WTC11 (cell line): ENCODE measurements around the gene DNALI1. TPM values are rescaled to one million over a fixed set of nuclear protein-coding genes. Genes with fewer than 3 reads are reported as not detected.

Source experiments
- ATAC-seq: fragments of 200-7000 bp; cut with Tn5 transposase; 2 replicates; pipeline ENCODE4 v1.10.0; 2021; ENCODE audit warnings: mild to moderate bottlenecking, moderate library complexity
- CTCF ChIA-PET: fragments of 300-600 bp; sonication (Branson Sonifier 250); formaldehyde crosslinking; loops from one replicate; lab custom pipeline; 2021; ENCODE audit warnings: antibody characterized with exemption; lab: Charles Lee
- POLR2A ChIA-PET: fragments of 350-600 bp; sonication (Branson Sonifier 250); formaldehyde crosslinking; loops from one replicate; lab custom pipeline; 2021; ENCODE audit warnings: antibody characterized with exemption; lab: Charles Lee
- DNase-seq: peaks from one replicate; pipeline ENCODE4 v3.0.0; 2021; ENCODE audit warnings: low spot score
- H3K27ac Mint-ChIP-seq: 2 replicates; pipeline ENCODE4 v1.8.0; 2021; ENCODE audit warnings: mixed read lengths
- H3K27me3 Mint-ChIP-seq: 2 replicates; pipeline ENCODE4 v1.8.0; 2021; ENCODE audit warnings: low read depth, mild to moderate bottlenecking, moderate library complexity, mixed read lengths
- H3K36me3 Mint-ChIP-seq: 2 replicates; pipeline ENCODE4 v1.8.0; 2021; ENCODE audit warnings: mixed read lengths
- H3K4me1 Mint-ChIP-seq: 2 replicates; pipeline ENCODE4 v1.8.0; 2022; ENCODE audit warnings: mixed read lengths
- H3K4me3 Mint-ChIP-seq: 2 replicates; pipeline ENCODE4 v1.8.0; 2021; ENCODE audit warnings: mild to moderate bottlenecking, moderate library complexity, mixed read lengths
- H3K9me3 Mint-ChIP-seq: 2 replicates; pipeline ENCODE4 v1.8.0; 2021; ENCODE audit warnings: mixed read lengths
- EMX1 ChIP-seq: fragments of 250-450 bp; sonication (Bioruptor Pico); IDR thresholded peaks from 2 replicates; pipeline ENCODE4 v1.8.0; 2021; ENCODE audit warnings: mild to moderate bottlenecking
- ESRRA ChIP-seq: sonication (generic); formaldehyde crosslinking; IDR thresholded peaks from 2 replicates; pipeline ENCODE4 v1.8.1; 2022; ENCODE audit warnings: mild to moderate bottlenecking, missing genetic modification reagents, borderline replicate concordance
- GTF2I ChIP-seq: fragments of 250-450 bp; sonication (Bioruptor Pico); conservative IDR thresholded peaks from 2 replicates; pipeline ENCODE4 v1.4.0; 2021; ENCODE audit warnings: mild to moderate bottlenecking
- IRF2 ChIP-seq: sonication (generic); formaldehyde crosslinking; IDR thresholded peaks from 2 replicates; pipeline ENCODE4 v1.8.0; 2022; ENCODE audit warnings: low read depth, missing genetic modification reagents, borderline replicate concordance
- NFE2L1 ChIP-seq: sonication (generic); formaldehyde crosslinking; IDR thresholded peaks from 2 replicates; pipeline ENCODE4 v1.8.1; 2023; ENCODE audit warnings: missing genetic modification reagents
- SMAD3 ChIP-seq: sonication (generic); formaldehyde crosslinking; IDR thresholded peaks from 2 replicates; pipeline ENCODE4 v1.8.0; 2022; ENCODE audit warnings: missing genetic modification reagents, mild to moderate bottlenecking, borderline replicate concordance
- SMAD4 ChIP-seq: sonication (generic); formaldehyde crosslinking; IDR thresholded peaks from 2 replicates; pipeline ENCODE4 v1.8.0; 2022; ENCODE audit warnings: mild to moderate bottlenecking, missing genetic modification reagents
- ZNF396 ChIP-seq: fragments of 250-450 bp; sonication (Bioruptor Pico); IDR thresholded peaks from 2 replicates; pipeline ENCODE4 v1.8.0; 2021; ENCODE audit warnings: mild to moderate bottlenecking, moderate library complexity, borderline replicate concordance
- total RNA-seq: library from RNA; stranded (reverse); gene quantifications from 3 replicates; pipeline ENCODE4 v1.2.3, GENCODE V29; 2021
- TF ChIP-seq, protein P1 (sequence below): sonication (generic); formaldehyde crosslinking; IDR thresholded peaks from 2 replicates; pipeline ENCODE4 v1.8.1; 2023; ENCODE audit warnings: mild to moderate bottlenecking, missing genetic modification reagents
- TF ChIP-seq, protein P2 (sequence below): sonication (generic); formaldehyde crosslinking; IDR thresholded peaks from 2 replicates; pipeline ENCODE4 v1.8.1; 2023; ENCODE audit warnings: mild to moderate bottlenecking, missing genetic modification reagents, moderate library complexity
- TF ChIP-seq, protein P3 (sequence below): fragments of 250-450 bp; sonication (Bioruptor Pico); IDR thresholded peaks from 2 replicates; pipeline ENCODE4 v2.1.2; 2022; ENCODE audit warnings: mild to moderate bottlenecking, moderate library complexity
- TF ChIP-seq, protein P4 (sequence below): sonication (generic); formaldehyde crosslinking; IDR thresholded peaks from 2 replicates; pipeline ENCODE4 v1.8.0; 2022; ENCODE audit warnings: mild to moderate bottlenecking, missing genetic modification reagents
- TF ChIP-seq, protein P5 (sequence below): fragments of 200-600 bp; IDR thresholded peaks from 2 replicates; pipeline ENCODE4 v1.8.0; 2022; ENCODE audit warnings: antibody characterized with exemption
- TF ChIP-seq, protein P6 (sequence below): fragments of 250-450 bp; sonication (Bioruptor Pico); conservative IDR thresholded peaks from 2 replicates; pipeline ENCODE4 v1.9.0; 2021; ENCODE audit warnings: mild to moderate bottlenecking
- TF ChIP-seq, protein P7 (sequence below): sonication (generic); formaldehyde crosslinking; IDR thresholded peaks from 2 replicates; pipeline ENCODE4 v1.8.0; 2022; ENCODE audit warnings: mild to moderate bottlenecking, missing genetic modification reagents
- TF ChIP-seq, protein P8 (sequence below): sonication (generic); formaldehyde crosslinking; IDR thresholded peaks from 2 replicates; pipeline ENCODE4 v1.8.1; 2022; ENCODE audit warnings: low read depth, mild to moderate bottlenecking, moderate library complexity, missing genetic modification reagents, borderline replicate concordance
- TF ChIP-seq, protein P9 (sequence below): sonication (generic); formaldehyde crosslinking; conservative IDR thresholded peaks from 2 replicates; pipeline ENCODE4 v1.8.1; 2023; ENCODE audit warnings: mild to moderate bottlenecking, low read depth, missing genetic modification reagents, moderate library complexity

DNALI1 gene
- total RNA-seq, 1 experiment from 2014 or later = 10.5 TPM

DNA sequence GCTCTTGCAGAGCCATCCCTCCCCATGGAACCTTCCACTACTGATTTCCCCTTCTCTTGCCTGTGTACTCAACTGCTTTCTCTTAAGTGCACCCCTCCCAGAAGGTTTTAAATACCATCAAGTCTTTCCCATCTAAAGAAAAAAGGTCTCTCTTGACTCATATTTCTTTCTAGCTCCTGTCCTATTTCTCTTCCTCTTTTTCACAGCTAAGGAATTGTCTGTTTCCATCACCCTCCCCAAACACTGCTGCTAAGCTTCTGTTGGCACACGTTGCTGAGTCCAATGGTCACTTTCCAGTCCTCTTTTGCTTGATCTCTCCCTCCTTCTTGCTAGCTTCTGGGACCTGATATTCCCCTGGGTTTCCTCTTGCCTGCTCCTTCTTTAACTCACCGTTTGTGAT, 52.3 kb downstream of the DNALI1 start:
- Mint-ChIP-seq H3K4me3 (no peak overlapping the region), H3K36me3 (no peaks in the 10 kb centered on the region), H3K4me1 (no peaks in the 10 kb centered on the region), H3K27me3 (peaks cover 6% of the 10 kb centered on the region), H3K9me3 (no peaks in the 10 kb centered on the region), H3K27ac (no peak overlapping the region)
- CTCF ChIA-PET = interaction anchor here (1.8 kb wide), 1 partner anchor 13 kb away, joined by 5 read pairs; no protein-coding TSS in a partner anchor
- no peak for ATAC-seq
- POLR2A ChIA-PET = no interaction called here
- TF ChIP-seq ESRRA (CRISPR knock-in tag) = no peak
- TF ChIP-seq, protein P1, sequence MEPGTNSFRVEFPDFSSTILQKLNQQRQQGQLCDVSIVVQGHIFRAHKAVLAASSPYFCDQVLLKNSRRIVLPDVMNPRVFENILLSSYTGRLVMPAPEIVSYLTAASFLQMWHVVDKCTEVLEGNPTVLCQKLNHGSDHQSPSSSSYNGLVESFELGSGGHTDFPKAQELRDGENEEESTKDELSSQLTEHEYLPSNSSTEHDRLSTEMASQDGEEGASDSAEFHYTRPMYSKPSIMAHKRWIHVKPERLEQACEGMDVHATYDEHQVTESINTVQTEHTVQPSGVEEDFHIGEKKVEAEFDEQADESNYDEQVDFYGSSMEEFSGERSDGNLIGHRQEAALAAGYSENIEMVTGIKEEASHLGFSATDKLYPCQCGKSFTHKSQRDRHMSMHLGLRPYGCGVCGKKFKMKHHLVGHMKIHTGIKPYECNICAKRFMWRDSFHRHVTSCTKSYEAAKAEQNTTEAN (CRISPR knock-in tag) = no peak
- TF ChIP-seq ZNF396 (CRISPR knock-in tag) = no peak
- TF ChIP-seq, protein P2, sequence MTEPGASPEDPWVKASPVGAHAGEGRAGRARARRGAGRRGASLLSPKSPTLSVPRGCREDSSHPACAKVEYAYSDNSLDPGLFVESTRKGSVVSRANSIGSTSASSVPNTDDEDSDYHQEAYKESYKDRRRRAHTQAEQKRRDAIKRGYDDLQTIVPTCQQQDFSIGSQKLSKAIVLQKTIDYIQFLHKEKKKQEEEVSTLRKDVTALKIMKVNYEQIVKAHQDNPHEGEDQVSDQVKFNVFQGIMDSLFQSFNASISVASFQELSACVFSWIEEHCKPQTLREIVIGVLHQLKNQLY (CRISPR knock-in tag) = no peak
- TF ChIP-seq SMAD4 = no peak
- TF ChIP-seq NFE2L1 (CRISPR knock-in tag) = no peak
- no peak for TF ChIP-seq IRF2 (CRISPR knock-in tag)
- TF ChIP-seq, protein P3, sequence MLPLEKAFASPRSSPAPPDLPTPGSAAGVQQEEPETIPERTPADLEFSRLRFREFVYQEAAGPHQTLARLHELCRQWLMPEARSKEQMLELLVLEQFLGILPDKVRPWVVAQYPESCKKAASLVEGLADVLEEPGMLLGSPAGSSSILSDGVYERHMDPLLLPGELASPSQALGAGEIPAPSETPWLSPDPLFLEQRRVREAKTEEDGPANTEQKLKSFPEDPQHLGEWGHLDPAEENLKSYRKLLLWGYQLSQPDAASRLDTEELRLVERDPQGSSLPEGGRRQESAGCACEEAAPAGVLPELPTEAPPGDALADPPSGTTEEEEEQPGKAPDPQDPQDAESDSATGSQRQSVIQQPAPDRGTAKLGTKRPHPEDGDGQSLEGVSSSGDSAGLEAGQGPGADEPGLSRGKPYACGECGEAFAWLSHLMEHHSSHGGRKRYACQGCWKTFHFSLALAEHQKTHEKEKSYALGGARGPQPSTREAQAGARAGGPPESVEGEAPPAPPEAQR = no peak
- no peak for DNase-seq

DNA sequence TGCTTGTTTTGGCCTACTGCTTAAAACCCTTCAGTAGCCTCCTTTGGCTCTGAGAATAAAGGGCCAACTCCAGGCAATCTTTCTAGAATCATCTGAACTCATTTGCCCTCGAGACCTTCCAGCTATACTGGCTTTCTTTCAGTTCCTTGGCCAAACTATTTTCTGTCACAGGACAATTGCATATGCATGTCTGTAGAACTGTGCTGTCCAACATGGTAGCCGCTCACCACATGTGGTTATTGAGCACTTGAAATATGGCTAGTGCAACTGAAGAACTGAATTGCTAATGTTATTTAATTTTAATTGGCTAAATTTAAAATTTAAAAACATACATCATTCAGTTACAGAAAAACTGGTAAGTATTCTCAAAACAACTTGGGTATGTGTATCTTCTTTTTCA, 53.3 kb downstream of the DNALI1 start:
- no peaks in the 10 kb centered on the region for H3K4me1 Mint-ChIP-seq
- H3K9me3 Mint-ChIP-seq = no peaks in the 10 kb centered on the region
- H3K4me3 Mint-ChIP-seq = no peak overlapping the region
- ChIA-PET POLR2A (no interaction called here), CTCF (no interaction called here)
- H3K27me3 Mint-ChIP-seq = peaks cover 6% of the 10 kb centered on the region
- H3K27ac Mint-ChIP-seq = no peak overlapping the region
- H3K36me3 Mint-ChIP-seq = no peaks in the 10 kb centered on the region
- no peak for DNase-seq
- ATAC-seq = no peak
- TF ChIP-seq, protein P4, sequence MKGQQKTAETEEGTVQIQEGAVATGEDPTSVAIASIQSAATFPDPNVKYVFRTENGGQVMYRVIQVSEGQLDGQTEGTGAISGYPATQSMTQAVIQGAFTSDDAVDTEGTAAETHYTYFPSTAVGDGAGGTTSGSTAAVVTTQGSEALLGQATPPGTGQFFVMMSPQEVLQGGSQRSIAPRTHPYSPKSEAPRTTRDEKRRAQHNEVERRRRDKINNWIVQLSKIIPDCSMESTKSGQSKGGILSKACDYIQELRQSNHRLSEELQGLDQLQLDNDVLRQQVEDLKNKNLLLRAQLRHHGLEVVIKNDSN (CRISPR knock-in tag) = no peak
- TF ChIP-seq GTF2I (CRISPR knock-in tag) (no peak), EMX1 (no peak), SMAD3 (no peak)
- TF ChIP-seq, protein P5, sequence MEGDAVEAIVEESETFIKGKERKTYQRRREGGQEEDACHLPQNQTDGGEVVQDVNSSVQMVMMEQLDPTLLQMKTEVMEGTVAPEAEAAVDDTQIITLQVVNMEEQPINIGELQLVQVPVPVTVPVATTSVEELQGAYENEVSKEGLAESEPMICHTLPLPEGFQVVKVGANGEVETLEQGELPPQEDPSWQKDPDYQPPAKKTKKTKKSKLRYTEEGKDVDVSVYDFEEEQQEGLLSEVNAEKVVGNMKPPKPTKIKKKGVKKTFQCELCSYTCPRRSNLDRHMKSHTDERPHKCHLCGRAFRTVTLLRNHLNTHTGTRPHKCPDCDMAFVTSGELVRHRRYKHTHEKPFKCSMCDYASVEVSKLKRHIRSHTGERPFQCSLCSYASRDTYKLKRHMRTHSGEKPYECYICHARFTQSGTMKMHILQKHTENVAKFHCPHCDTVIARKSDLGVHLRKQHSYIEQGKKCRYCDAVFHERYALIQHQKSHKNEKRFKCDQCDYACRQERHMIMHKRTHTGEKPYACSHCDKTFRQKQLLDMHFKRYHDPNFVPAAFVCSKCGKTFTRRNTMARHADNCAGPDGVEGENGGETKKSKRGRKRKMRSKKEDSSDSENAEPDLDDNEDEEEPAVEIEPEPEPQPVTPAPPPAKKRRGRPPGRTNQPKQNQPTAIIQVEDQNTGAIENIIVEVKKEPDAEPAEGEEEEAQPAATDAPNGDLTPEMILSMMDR = no peak
- TF ChIP-seq, protein P3 = no peak
- TF ChIP-seq, protein P6, sequence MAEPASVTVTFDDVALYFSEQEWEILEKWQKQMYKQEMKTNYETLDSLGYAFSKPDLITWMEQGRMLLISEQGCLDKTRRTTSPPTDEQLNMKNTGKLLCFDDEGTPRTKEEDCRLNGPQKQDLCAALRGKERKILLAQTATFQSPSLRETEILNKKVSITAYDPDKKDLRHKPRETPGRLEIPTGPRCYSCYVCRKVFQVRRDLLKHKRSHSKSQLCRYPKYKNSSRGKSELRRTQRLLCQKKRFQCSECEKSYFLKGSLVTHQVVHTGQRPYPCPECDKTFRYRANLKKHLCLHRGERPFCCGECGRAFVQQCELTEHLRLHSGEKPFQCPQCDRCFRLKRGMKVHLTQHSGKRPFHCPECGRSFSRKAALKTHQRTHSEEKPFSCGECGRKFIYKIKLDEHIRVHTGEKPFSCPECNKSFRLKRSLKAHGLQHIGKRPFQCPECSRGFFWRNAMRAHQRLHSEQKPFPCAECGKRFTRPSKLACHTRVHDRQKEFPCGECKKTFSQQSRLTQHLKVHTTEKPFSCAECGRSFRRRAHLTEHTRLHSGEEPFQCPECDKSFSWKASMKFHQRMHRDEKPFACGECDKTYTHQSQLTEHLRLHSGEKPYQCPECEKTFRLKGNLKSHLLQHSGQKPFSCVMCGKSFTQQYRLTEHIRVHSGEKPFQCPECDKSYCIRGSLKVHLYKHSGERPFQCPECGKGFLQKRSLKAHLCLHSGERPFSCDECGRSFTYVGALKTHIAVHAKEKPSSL = no peak
- TF ChIP-seq, protein P7, sequence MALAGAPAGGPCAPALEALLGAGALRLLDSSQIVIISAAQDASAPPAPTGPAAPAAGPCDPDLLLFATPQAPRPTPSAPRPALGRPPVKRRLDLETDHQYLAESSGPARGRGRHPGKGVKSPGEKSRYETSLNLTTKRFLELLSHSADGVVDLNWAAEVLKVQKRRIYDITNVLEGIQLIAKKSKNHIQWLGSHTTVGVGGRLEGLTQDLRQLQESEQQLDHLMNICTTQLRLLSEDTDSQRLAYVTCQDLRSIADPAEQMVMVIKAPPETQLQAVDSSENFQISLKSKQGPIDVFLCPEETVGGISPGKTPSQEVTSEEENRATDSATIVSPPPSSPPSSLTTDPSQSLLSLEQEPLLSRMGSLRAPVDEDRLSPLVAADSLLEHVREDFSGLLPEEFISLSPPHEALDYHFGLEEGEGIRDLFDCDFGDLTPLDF = no peak
- TF ChIP-seq, protein P8, sequence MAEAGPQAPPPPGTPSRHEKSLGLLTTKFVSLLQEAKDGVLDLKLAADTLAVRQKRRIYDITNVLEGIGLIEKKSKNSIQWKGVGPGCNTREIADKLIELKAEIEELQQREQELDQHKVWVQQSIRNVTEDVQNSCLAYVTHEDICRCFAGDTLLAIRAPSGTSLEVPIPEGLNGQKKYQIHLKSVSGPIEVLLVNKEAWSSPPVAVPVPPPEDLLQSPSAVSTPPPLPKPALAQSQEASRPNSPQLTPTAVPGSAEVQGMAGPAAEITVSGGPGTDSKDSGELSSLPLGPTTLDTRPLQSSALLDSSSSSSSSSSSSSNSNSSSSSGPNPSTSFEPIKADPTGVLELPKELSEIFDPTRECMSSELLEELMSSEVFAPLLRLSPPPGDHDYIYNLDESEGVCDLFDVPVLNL (CRISPR knock-in tag) = no peak
- TF ChIP-seq, protein P9, sequence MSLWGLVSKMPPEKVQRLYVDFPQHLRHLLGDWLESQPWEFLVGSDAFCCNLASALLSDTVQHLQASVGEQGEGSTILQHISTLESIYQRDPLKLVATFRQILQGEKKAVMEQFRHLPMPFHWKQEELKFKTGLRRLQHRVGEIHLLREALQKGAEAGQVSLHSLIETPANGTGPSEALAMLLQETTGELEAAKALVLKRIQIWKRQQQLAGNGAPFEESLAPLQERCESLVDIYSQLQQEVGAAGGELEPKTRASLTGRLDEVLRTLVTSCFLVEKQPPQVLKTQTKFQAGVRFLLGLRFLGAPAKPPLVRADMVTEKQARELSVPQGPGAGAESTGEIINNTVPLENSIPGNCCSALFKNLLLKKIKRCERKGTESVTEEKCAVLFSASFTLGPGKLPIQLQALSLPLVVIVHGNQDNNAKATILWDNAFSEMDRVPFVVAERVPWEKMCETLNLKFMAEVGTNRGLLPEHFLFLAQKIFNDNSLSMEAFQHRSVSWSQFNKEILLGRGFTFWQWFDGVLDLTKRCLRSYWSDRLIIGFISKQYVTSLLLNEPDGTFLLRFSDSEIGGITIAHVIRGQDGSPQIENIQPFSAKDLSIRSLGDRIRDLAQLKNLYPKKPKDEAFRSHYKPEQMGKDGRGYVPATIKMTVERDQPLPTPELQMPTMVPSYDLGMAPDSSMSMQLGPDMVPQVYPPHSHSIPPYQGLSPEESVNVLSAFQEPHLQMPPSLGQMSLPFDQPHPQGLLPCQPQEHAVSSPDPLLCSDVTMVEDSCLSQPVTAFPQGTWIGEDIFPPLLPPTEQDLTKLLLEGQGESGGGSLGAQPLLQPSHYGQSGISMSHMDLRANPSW (CRISPR knock-in tag) = no peak
